Mucosa of descending colon (tissue), 3 donors: ENCODE results near the gene TAPBP. TPM values are rescaled to one million over a fixed set of nuclear protein-coding genes. Genes with fewer than 3 reads are reported as not detected.
A peak's percentile ranks its signal among the peaks of the same experiment; 100 is the strongest.

Source experiments
- ATAC-seq: fragments of 200-7000 bp; cut with Tn5 transposase; one replicate; pipeline ENCODE4 v1.9.1; 2020; ENCODE audit warnings: mild to moderate bottlenecking, moderate library complexity
- DNase-seq, 3 donors: peaks; one replicate each; pipeline ENCODE4 v3.0.0-alpha.2; 2020
- H3K36me3 ChIP-seq: fragments of 200-600 bp; one replicate; pipeline ENCODE4 v1.8.0; 2021; ENCODE audit warnings: low read depth, mild to moderate bottlenecking
- H3K4me1 ChIP-seq: fragments of 200-600 bp; one replicate; pipeline ENCODE4 v1.8.0; 2021; ENCODE audit warnings: low read depth, mild to moderate bottlenecking
- H3K4me3 ChIP-seq: fragments of 200-600 bp; one replicate; pipeline ENCODE4 v1.8.0; 2021; ENCODE audit warnings: mild to moderate bottlenecking
- H3K9me3 ChIP-seq: fragments of 200-600 bp; one replicate; pipeline ENCODE4 v1.8.0; 2021; ENCODE audit warnings: mild to moderate bottlenecking
- CTCF ChIP-seq: fragments of 200-600 bp; IDR thresholded peaks from one replicate; pipeline ENCODE4 v1.8.0; 2022; ENCODE audit warnings: antibody characterized with exemption, mild to moderate bottlenecking
- intact Hi-C, 2 donors: fragments of 100-400 bp; cut with DNase I in 1 of 2; cut with micrococcal nuclease in 1 of 2; formaldehyde crosslinking; loops; one replicate each; pipeline versions ENCODE4 v1.11.0 to v1.11.1; 2022; cut with DNase I, micrococcal nuclease
- microRNA-seq: library from miRNA; unstranded; fragments of <30 nt; microRNA quantifications from one replicate; pipeline ENCODE4, GENCODE V29; 2019
- total RNA-seq, 3 donors: library from RNA; stranded (reverse); fragmentation: NEBNext Ultra II Directional in 2 of 3; extraction: Animal tissue kit (Norgen Biotek cat#: 25700) in 2 of 3; gene quantifications; one replicate each; pipeline versions ENCODE4 v1.2.1 to v1.2.4, GENCODE V29; 2021 to 2023
- donor health status: DM: no; HTN: no; CAD: no; lungs with moderate emphysema.
- donor health status: DM: no; HTN: no; CAD: no.
- donor health status: DM: no; HTN: yes; CAD: no.

Gene TAPBP
- total RNA-seq, 3 donors from 2014 or later, result 179 to 321 (median 258) TPM

GRCh38 chr6:33249732-33250630, 63.9 kb downstream of the TAPBP start:
- Histone ChIP-seq H3K36me3 (no peaks in the 10 kb centered on the region), H3K4me1 (peaks cover 15% of the 10 kb centered on the region), H3K9me3 (no peaks in the 10 kb centered on the region), H3K4me3 (no peak overlapping the region)
- ATAC-seq, result peak; percentile 0
- intact Hi-C loops, result loop anchor here (5.0 to 10.0 kb wide), 3 partner anchors 133 to 235 kb away; no protein-coding TSS in a partner anchor
- peak; percentile 17 to 53 (median 37) for DNase-seq
- TF ChIP-seq CTCF, result no peak

Small RNA genes lying within 50 kb of the gene (microRNA-seq; reads per million reads assigned to microRNA genes)
- gene MIR6834, result not detected
- not detected for gene MIR6873

Other genes starting within 250 kb of the TAPBP start
- gene HLA-DPA1, start 240.4 kb downstream of the TAPBP start, total RNA-seq, result 10 to 100 TPM; 46.6 to 62.0 (median 49.9) TPM
- 10 to 100 TPM; 31.2 to 55.0 (median 51.2) TPM for gene HLA-DPB1, start 238.1 kb downstream of the TAPBP start, total RNA-seq
- 1 to 10 TPM in 1 of 3 donors, under 1 TPM in 2; 0.27 to 1.1 (median 0.52) TPM for gene COL11A2, start 121.6 kb downstream of the TAPBP start, total RNA-seq
- gene RXRB, start 113.4 kb downstream of the TAPBP start, total RNA-seq, result 10 to 100 TPM; 45.4 to 51.1 (median 51.1) TPM
- 100 to 1,000 TPM in 2 of 3 donors, 10 to 100 TPM in 1; 96.9 to 159 (median 106) TPM for gene SLC39A7, start 113.2 kb downstream of the TAPBP start, total RNA-seq
- 10 to 100 TPM; 12.3 to 23.2 (median 19.7) TPM for gene HSD17B8, start 109.4 kb downstream of the TAPBP start, total RNA-seq
- gene RING1, start 105.6 kb downstream of the TAPBP start, total RNA-seq, result 10 to 100 TPM; 28.4 to 45.1 (median 30.3) TPM
- gene VPS52, start 42.2 kb downstream of the TAPBP start, total RNA-seq, result 10 to 100 TPM; 58.2 to 82.6 (median 72.7) TPM
- gene RPS18, start 42.0 kb downstream of the TAPBP start, total RNA-seq, result 1,000 to 10,000 TPM; 1,579 to 1,936 (median 1,680) TPM
- 10 to 100 TPM; 21.6 to 41.7 (median 24.2) TPM for gene B3GALT4, start 37.0 kb downstream of the TAPBP start, total RNA-seq
- gene WDR46, start 24.8 kb downstream of the TAPBP start, total RNA-seq, result 10 to 100 TPM; 25.5 to 37.9 (median 30.9) TPM
- gene PFDN6, start 24.5 kb downstream of the TAPBP start, total RNA-seq, result 10 to 100 TPM; 37.9 to 50.1 (median 40.2) TPM
- gene RGL2, start 15.1 kb downstream of the TAPBP start, total RNA-seq, result 10 to 100 TPM; 26.4 to 64.6 (median 38.9) TPM
- 10 to 100 TPM; 18.5 to 23.7 (median 20.1) TPM for gene ZBTB22, start 3.7 kb upstream of the TAPBP start, total RNA-seq
- gene DAXX, start 8.9 kb upstream of the TAPBP start, total RNA-seq, result 10 to 100 TPM; 34.7 to 46.1 (median 39.7) TPM
- gene KIFC1, start 77.7 kb upstream of the TAPBP start, total RNA-seq, result 10 to 100 TPM in 1 of 3 donors, 1 to 10 TPM in 2; 3.5 to 21.1 (median 6.3) TPM
- 10 to 100 TPM; 29.9 to 96.5 (median 38.1) TPM for gene PHF1, start 96.9 kb upstream of the TAPBP start, total RNA-seq
- 100 to 1,000 TPM; 146 to 163 (median 151) TPM for gene CUTA, start 104.0 kb upstream of the TAPBP start, total RNA-seq
- 10 to 100 TPM in 1 of 3 donors, 1 to 10 TPM in 2; 8.1 to 39.8 (median 8.8) TPM for gene SYNGAP1, start 106.0 kb upstream of the TAPBP start, total RNA-seq
- gene ZBTB9, start 140.5 kb upstream of the TAPBP start, total RNA-seq, result 1 to 10 TPM; 4.3 to 5.8 (median 4.5) TPM